Activated T-cell treated with anti-CD3 and anti-CD28 coated beads, Interleukin-2, amount 50 U/mL, for 72 hours (primary cell): Measurements from ENCODE around the gene SEC14L6. TPM values are rescaled to one million over a fixed set of nuclear protein-coding genes. Genes with fewer than 3 reads are reported as not detected.
A peak's percentile ranks its signal among the peaks of the same experiment; 100 is the strongest.

Experiments
- ATAC-seq, 2 donors: fragments of 150-1000 bp; cut with Tn5 transposase; replicated peaks in 1 of 2; 2 replicates each; pipeline ENCODE4 v1.10.0; 2021; ENCODE audit warnings: moderate library complexity in 2 of 2, mild to moderate bottlenecking in 1 of 2
- DNase-seq, 2 donors: peaks; one replicate each; pipeline ENCODE4 v3.0.0; 2021 to 2022; ENCODE audit warnings: mixed read lengths in 1 of 2
- H3K27ac Mint-ChIP-seq: one replicate; pipeline ENCODE4 v1.8.0; 2022; ENCODE audit warnings: mild to moderate bottlenecking, moderate library complexity, mixed read lengths
- H3K27me3 Mint-ChIP-seq: one replicate; pipeline ENCODE4 v1.8.0; 2022; ENCODE audit warnings: low read depth, mixed read lengths
- H3K36me3 Mint-ChIP-seq, 2 donors: one replicate each; pipeline ENCODE4 v1.8.0; 2022; ENCODE audit warnings: mixed read lengths in 2 of 2, mild to moderate bottlenecking in 1 of 2; ENCODE audit not compliant: insufficient read depth in 2 of 2
- H3K4me1 Mint-ChIP-seq: one replicate; pipeline ENCODE4 v1.8.0; 2022; ENCODE audit warnings: low read depth, mixed read lengths
- H3K4me3 Mint-ChIP-seq, 2 donors: one replicate each; pipeline ENCODE4 v1.8.0; 2022; ENCODE audit warnings: mild to moderate bottlenecking in 2 of 2, mixed read lengths in 2 of 2, moderate library complexity in 2 of 2
- H3K9me3 Mint-ChIP-seq, 2 donors: one replicate each; pipeline ENCODE4 v1.8.0; 2022; ENCODE audit warnings: mixed read lengths in 2 of 2
- total RNA-seq, 2 donors: library from RNA; stranded (reverse); gene quantifications; one replicate each; pipeline ENCODE4 v1.2.3, GENCODE V29; 2022

SEC14L6 gene
- total RNA-seq, 2 donors from 2014 or later, result not detected

GRCh38 chr22:30491381-30491780 is 55.2 kb downstream of the SEC14L6 start:
- no peaks in the 10 kb centered on the region for H3K4me1 Mint-ChIP-seq
- H3K27ac Mint-ChIP-seq, result no peak overlapping the region
- DNase-seq (no peak), ATAC-seq (no peak)
- H3K36me3 Mint-ChIP-seq, result no peaks in the 10 kb centered on the region
- no peak overlapping the region for H3K4me3 Mint-ChIP-seq
- no peaks in the 10 kb centered on the region for H3K27me3 Mint-ChIP-seq
- no peaks in the 10 kb centered on the region for H3K9me3 Mint-ChIP-seq

DNA sequence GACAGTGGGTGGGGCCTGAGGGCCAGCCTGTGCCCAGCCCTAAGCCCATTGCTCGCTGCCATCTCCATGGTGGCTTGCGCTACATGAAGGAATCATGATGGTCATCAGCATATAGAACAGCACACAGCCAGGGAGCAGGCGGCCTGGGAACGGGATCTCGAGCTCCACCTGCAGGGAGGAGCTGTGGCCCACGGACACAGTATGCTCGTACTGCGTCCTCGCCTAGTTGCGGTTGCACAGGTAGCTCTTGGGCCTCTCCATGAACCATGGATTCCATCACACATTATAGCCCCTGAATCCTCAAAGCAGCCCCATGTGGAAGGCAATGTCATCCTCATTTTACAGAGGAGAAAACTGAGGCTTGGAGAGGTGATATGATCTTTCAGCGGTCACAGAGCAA is 56.1 kb downstream of the SEC14L6 start:
- ATAC-seq (no peak), DNase-seq (no peak)
- no peaks in the 10 kb centered on the region for H3K9me3 Mint-ChIP-seq
- no peaks in the 10 kb centered on the region for H3K27me3 Mint-ChIP-seq
- H3K36me3 Mint-ChIP-seq, result no peaks in the 10 kb centered on the region
- H3K4me3 Mint-ChIP-seq, result no peak overlapping the region
- no peak overlapping the region for H3K27ac Mint-ChIP-seq
- no peaks in the 10 kb centered on the region for H3K4me1 Mint-ChIP-seq

- no peaks in the 10 kb centered on the region for H3K27me3 Mint-ChIP-seq
- no peak overlapping the region for H3K27ac Mint-ChIP-seq
- H3K4me3 Mint-ChIP-seq, result no peak overlapping the region
- no peaks in the 10 kb centered on the region for H3K9me3 Mint-ChIP-seq
- DNase-seq (no peak), ATAC-seq (no peak)
- no peaks in the 10 kb centered on the region for H3K36me3 Mint-ChIP-seq
- H3K4me1 Mint-ChIP-seq, result no peaks in the 10 kb centered on the region
Measured at GRCh38 chr22:30488121-30488520, 58.4 kb downstream of the SEC14L6 start.

- H3K4me3 Mint-ChIP-seq, result no peak overlapping the region
- DNase-seq (no peak), ATAC-seq (no peak)
- no peaks in the 10 kb centered on the region for H3K36me3 Mint-ChIP-seq
- H3K27me3 Mint-ChIP-seq, result no peaks in the 10 kb centered on the region
- no peak overlapping the region for H3K27ac Mint-ChIP-seq
- no peaks in the 10 kb centered on the region for H3K4me1 Mint-ChIP-seq
- no peaks in the 10 kb centered on the region for H3K9me3 Mint-ChIP-seq
Measured at GRCh38 chr22:30486661-30487115, 59.9 kb downstream of the SEC14L6 start.

DNA sequence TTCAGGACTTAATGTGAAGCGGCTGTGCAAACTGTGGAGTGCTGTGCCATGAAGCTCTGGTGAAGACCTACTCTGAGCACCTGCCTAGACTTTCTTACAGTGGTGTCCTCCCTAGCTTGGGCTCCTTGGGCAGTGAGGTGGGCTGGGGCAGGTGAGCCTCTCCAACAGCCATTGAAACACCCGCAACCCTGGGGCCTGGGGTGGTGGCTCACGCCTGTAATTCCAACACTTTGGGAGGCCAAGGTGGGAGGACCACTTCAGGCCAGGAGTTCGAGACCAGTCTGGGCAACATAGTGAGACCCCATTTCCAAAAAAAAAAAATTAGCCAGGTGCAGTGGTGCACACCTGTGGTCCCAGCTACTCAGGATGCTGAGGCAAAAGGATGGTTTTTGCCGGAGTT is 60.4 kb downstream of the SEC14L6 start:
- Mint-ChIP-seq H3K27me3 (no peaks in the 10 kb centered on the region), H3K4me3 (no peak overlapping the region), H3K36me3 (no peaks in the 10 kb centered on the region), H3K27ac (no peak overlapping the region), H3K9me3 (no peaks in the 10 kb centered on the region), H3K4me1 (no peaks in the 10 kb centered on the region)
- ATAC-seq, result no peak
- no peak for DNase-seq

DNA sequence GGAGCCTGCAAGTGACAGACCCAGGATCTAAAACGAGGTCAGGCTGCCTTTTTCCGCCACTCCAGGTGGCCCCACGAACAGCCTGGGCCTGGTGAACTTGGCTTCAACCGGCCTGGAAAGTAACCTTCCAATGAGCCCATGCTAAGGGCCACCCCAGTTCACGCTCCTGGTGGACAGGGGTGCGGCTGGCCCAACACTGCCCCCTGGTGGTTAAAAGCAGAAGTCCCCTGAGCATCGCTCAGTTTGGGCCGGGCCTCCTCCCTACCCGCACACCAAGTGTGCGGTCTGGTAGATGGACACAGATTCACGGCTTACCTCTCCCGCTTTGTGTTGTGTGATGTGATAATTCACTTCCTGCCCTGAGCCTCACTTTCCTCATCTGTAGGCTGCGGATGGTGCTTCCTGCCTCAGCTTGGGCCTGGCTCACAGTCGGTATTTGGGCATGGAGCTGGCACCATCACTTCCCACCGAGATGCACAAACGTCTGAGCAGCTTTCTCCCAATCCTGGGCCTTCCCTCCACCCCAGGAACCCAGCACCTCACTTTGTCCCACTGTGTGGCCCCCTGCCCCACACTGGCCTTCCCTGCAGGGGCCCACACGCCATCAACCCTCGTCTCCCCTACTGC is 61.1 kb downstream of the SEC14L6 start:
- Mint-ChIP-seq H3K4me3 (no peak overlapping the region), H3K36me3 (no peaks in the 10 kb centered on the region), H3K27me3 (no peaks in the 10 kb centered on the region), H3K27ac (no peak overlapping the region), H3K4me1 (no peaks in the 10 kb centered on the region), H3K9me3 (no peaks in the 10 kb centered on the region)
- ATAC-seq (peak; percentile 99), DNase-seq (peak; percentile 80 to 84)

DNA sequence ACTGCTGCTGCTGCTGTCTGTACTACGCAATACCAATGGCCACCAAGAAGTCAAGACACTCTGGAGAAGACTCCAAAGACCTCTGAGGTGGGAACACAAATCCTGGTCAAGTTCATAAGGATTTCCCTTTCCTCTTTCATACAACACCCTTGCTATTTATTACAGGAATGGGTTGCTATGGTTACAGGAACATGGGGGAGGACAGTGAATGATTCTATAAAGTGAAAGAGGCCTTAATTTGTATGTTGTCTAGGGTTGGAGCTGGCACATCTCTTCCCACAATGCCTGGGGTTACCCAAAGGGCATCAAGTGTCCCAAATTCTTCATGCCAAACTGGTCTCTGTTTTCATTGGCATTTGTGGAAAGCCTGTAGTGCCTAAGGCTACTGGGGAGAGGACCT is 63.4 kb downstream of the SEC14L6 start:
- Mint-ChIP-seq H3K36me3 (no peaks in the 10 kb centered on the region), H3K4me3 (no peak overlapping the region), H3K27me3 (no peaks in the 10 kb centered on the region), H3K27ac (no peak overlapping the region), H3K4me1 (no peaks in the 10 kb centered on the region), H3K9me3 (no peaks in the 10 kb centered on the region)
- ATAC-seq (no peak), DNase-seq (no peak)

DNA sequence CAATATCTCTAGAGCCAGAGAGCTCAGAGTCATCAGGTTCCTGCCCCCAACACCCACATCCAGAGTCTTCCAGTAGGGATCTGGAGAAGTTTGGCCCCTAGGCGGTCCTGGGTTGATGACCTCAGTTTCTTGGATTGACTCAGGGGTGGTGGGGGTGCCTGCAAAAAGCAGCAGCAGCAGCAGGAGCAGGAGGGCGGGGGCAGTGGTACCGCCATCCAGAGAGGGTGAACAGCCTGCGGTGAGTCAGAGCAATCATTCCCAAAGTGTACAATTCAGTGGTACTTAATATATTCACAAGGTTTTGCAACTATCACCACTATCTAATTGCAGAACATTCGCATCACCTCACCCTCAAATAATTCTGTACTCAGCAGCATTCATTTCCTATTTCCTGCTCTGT is 64.8 kb downstream of the SEC14L6 start:
- Mint-ChIP-seq H3K27ac (no peak overlapping the region), H3K27me3 (no peaks in the 10 kb centered on the region), H3K9me3 (no peaks in the 10 kb centered on the region), H3K36me3 (no peaks in the 10 kb centered on the region), H3K4me1 (no peaks in the 10 kb centered on the region), H3K4me3 (no peak overlapping the region)
- ATAC-seq (no peak), DNase-seq (no peak)

- H3K4me3 Mint-ChIP-seq, result no peak overlapping the region
- no peaks in the 10 kb centered on the region for H3K36me3 Mint-ChIP-seq
- H3K4me1 Mint-ChIP-seq, result no peaks in the 10 kb centered on the region
- no peak for DNase-seq
- H3K27ac Mint-ChIP-seq, result no peak overlapping the region
- H3K9me3 Mint-ChIP-seq, result no peaks in the 10 kb centered on the region
- H3K27me3 Mint-ChIP-seq, result no peaks in the 10 kb centered on the region
- ATAC-seq, result no peak
Measured at GRCh38 chr22:30479981-30480380, 66.6 kb downstream of the SEC14L6 start.

- ATAC-seq (peak in 1 of 2 donors; percentile 38), DNase-seq (no peak)
- H3K9me3 Mint-ChIP-seq, result no peaks in the 10 kb centered on the region
- peaks cover 8% of the 10 kb centered on the region for H3K4me1 Mint-ChIP-seq
- H3K4me3 Mint-ChIP-seq, result no peak overlapping the region
- H3K27ac Mint-ChIP-seq, result no peak overlapping the region
- no peaks in the 10 kb centered on the region for H3K36me3 Mint-ChIP-seq
- peaks cover 18% of the 10 kb centered on the region for H3K27me3 Mint-ChIP-seq
Measured at GRCh38 chr22:30474683-30475424, 71.7 kb downstream of the SEC14L6 start.

GRCh38 chr22:30474121-30474520 is 72.4 kb downstream of the SEC14L6 start:
- H3K4me1 Mint-ChIP-seq, result peaks cover 8% of the 10 kb centered on the region
- no peaks in the 10 kb centered on the region for H3K36me3 Mint-ChIP-seq
- H3K27ac Mint-ChIP-seq, result no peak overlapping the region
- no peaks in the 10 kb centered on the region for H3K9me3 Mint-ChIP-seq
- no peak for DNase-seq
- H3K4me3 Mint-ChIP-seq, result no peak overlapping the region
- ATAC-seq, result no peak
- peaks cover 18% of the 10 kb centered on the region for H3K27me3 Mint-ChIP-seq

GRCh38 chr22:30472994-30473720 is 73.4 kb downstream of the SEC14L6 start:
- Mint-ChIP-seq H3K4me1 (peaks cover 8% of the 10 kb centered on the region), H3K4me3 (no peak overlapping the region), H3K27ac (no peak overlapping the region), H3K27me3 (peaks cover 18% of the 10 kb centered on the region), H3K36me3 (no peaks in the 10 kb centered on the region), H3K9me3 (no peaks in the 10 kb centered on the region)
- ATAC-seq (no peak), DNase-seq (no peak)
